ENCODE measurements around the gene ALLC.

- no peak for TF ChIP-seq CBFB (IDR thresholded peaks at IDR 0.05; ENCODE audit: low read depth)
- TF ChIP-seq RAD51 (IDR thresholded peaks at IDR 0.05) = no peak
- no peak for TF ChIP-seq BHLHE40 (IDR thresholded peaks at IDR 0.05; ENCODE audit: borderline replicate concordance in 1 of 2, low read depth in 2 of 2, low read length in 1 of 2)
- TF ChIP-seq NFYB (IDR thresholded peaks at IDR 0.05; ENCODE audit: insufficient read depth, low read depth, low read length) = no peak
- TF ChIP-seq, protein P1, sequence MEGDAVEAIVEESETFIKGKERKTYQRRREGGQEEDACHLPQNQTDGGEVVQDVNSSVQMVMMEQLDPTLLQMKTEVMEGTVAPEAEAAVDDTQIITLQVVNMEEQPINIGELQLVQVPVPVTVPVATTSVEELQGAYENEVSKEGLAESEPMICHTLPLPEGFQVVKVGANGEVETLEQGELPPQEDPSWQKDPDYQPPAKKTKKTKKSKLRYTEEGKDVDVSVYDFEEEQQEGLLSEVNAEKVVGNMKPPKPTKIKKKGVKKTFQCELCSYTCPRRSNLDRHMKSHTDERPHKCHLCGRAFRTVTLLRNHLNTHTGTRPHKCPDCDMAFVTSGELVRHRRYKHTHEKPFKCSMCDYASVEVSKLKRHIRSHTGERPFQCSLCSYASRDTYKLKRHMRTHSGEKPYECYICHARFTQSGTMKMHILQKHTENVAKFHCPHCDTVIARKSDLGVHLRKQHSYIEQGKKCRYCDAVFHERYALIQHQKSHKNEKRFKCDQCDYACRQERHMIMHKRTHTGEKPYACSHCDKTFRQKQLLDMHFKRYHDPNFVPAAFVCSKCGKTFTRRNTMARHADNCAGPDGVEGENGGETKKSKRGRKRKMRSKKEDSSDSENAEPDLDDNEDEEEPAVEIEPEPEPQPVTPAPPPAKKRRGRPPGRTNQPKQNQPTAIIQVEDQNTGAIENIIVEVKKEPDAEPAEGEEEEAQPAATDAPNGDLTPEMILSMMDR (IDR thresholded peaks at IDR 0.05 in 2 of 3, conservative IDR thresholded peaks at IDR 0.05 in 1 of 3; ENCODE audit: control insufficient read depth in 2 of 3, extremely low read depth in 1 of 3, insufficient read depth in 1 of 3, low read depth in 3 of 3, low read length in 3 of 3) = no peak
- no peak for TF ChIP-seq YY1 (IDR thresholded peaks at IDR 0.05; ENCODE audit: low read depth, low read length)
- TF ChIP-seq SREBF2 (IDR thresholded peaks at IDR 0.05; ENCODE audit: low read length) = no peak
Measured at GRCh38 chr2:3689998-3690748, 32.2 kb downstream of the ALLC start.

Data from GM12878 (cell line).